Thoracic aorta (tissue), 2 donors: ENCODE results near the gene ABCG8. TPM values are rescaled to one million over a fixed set of nuclear protein-coding genes. Genes with fewer than 3 reads are reported as not detected.

Experiments
- total RNA-seq, 2 donors: library from RNA; depleted of rRNA; stranded (reverse); fragments of >200 nt; gene quantifications; one replicate each; pipeline versions ENCODE4 v1.1.0 to v1.2.3, GENCODE V29; 2016

ABCG8 gene
- total RNA-seq, 2 donors from 2014 or later = not detected

Other genes with a start within 250 kb of the ABCG8 start
- 10 to 100 TPM; 33.3 to 46.6 TPM for gene THADA, start 242.9 kb upstream of the ABCG8 start, total RNA-seq
- gene PLEKHH2, start 201.7 kb upstream of the ABCG8 start, total RNA-seq = 10 to 100 TPM; 23.3 to 29.5 TPM
- under 1 TPM in 1 of 2 donors, not detected in 1; 0.95 TPM for gene C1GALT1C1L, start 162.5 kb upstream of the ABCG8 start, total RNA-seq
- 10 to 100 TPM; 32.9 to 41.6 TPM for gene DYNC2LI1, start 64.9 kb upstream of the ABCG8 start, total RNA-seq
- gene ABCG5, start 132 bp upstream of the ABCG8 start, total RNA-seq = not detected
- 10 to 100 TPM; 37.0 to 55.4 TPM for gene LRPPRC, start 157.0 kb downstream of the ABCG8 start, total RNA-seq